H1 (cell line): ENCODE data around the gene VPS54. TPM values are rescaled to one million over a fixed set of nuclear protein-coding genes. Genes with fewer than 3 reads are reported as not detected.

Experiments
- CTCF ChIA-PET: fragments of 300-600 bp; sonication (Branson Sonifier 250); formaldehyde crosslinking; loops from one replicate; lab custom pipeline; 2021; ENCODE audit not compliant: partially characterized antibody; lab: Charles Lee
- POLR2A ChIA-PET: fragments of 300-600 bp; sonication (Branson Sonifier 250); formaldehyde crosslinking; loops from one replicate; lab custom pipeline; 2021; ENCODE audit warnings: inconsistent platforms; ENCODE audit not compliant: partially characterized antibody; lab: Charles Lee
- DNase-seq, 2 experiments: peaks; one replicate each; pipeline versions ENCODE4 v3.0.0 to v3.0.0-alpha.2; 2010 to 2022; ENCODE audit warnings: low spot score in 2 of 2, low read depth in 1 of 2, mixed read lengths in 1 of 2
- FAIRE-seq: peaks from 2 replicates; lab custom pipeline; 2011; peaks lifted over from hg19 to GRCh38; lab: Jason Lieb, UNC
- H2AFZ ChIP-seq: 2 replicates; pipeline ENCODE4 v1.8.1; 2012; ENCODE audit warnings: low read length, inconsistent platforms
- H2AK5ac ChIP-seq: 2 replicates; pipeline ENCODE4 v1.6.1; 2013; ENCODE audit warnings: low read depth, low read length
- H2BK120ac ChIP-seq: replicated peaks from 2 replicates; pipeline ENCODE3; 2013; ENCODE audit warnings: low read depth, low read length, inconsistent platforms
- H2BK12ac ChIP-seq: 2 replicates; pipeline ENCODE4 v1.6.1; 2013; ENCODE audit warnings: low read depth, low read length
- H2BK15ac ChIP-seq: 2 replicates; pipeline ENCODE4 v1.6.1; 2013; ENCODE audit warnings: low read length
- H2BK20ac ChIP-seq: 2 replicates; pipeline ENCODE4 v1.6.1; 2013; ENCODE audit warnings: low read length
- H2BK5ac ChIP-seq: 2 replicates; pipeline ENCODE4 v1.6.1; 2013; ENCODE audit warnings: low read depth, low read length
- H3K14ac ChIP-seq: 2 replicates; pipeline ENCODE4 v1.6.1; 2013; ENCODE audit warnings: inconsistent platforms; ENCODE audit not compliant: insufficient read length
- H3K18ac ChIP-seq: 2 replicates; pipeline ENCODE4 v1.6.1; 2013; ENCODE audit warnings: low read length; ENCODE audit errors: extremely low read depth
- H3K23ac ChIP-seq: 2 replicates; pipeline ENCODE4 v1.6.1; 2013; ENCODE audit warnings: inconsistent platforms; ENCODE audit not compliant: insufficient read length
- H3K23me2 ChIP-seq: 2 replicates; pipeline ENCODE4 v1.6.1; 2013; ENCODE audit warnings: low read depth, low read length
- H3K27ac ChIP-seq: 2 replicates; pipeline ENCODE4 v1.6.1; 2011; ENCODE audit warnings: low read depth, low read length, inconsistent platforms
- H3K27me3 ChIP-seq, 4 experiments: replicated peaks in 1 of 4; 1 replicate in 1 of 4; 2 replicates in 3 of 4; pipeline versions ENCODE4 v1.6.1 to v1.8.1; 2011 to 2013; ENCODE audit warnings: low read length in 3 of 4, mild to moderate bottlenecking in 3 of 4, inconsistent platforms in 2 of 4, mixed read lengths in 2 of 4, moderate library complexity in 1 of 4; ENCODE audit not compliant: control insufficient read depth in 3 of 4, insufficient read depth in 3 of 4; ENCODE audit errors: extremely low read depth in 1 of 4
- H3K36me3 ChIP-seq, 4 experiments: 2 replicates each; pipeline versions ENCODE4 v1.6.1 to v1.8.1; 2011 to 2013; ENCODE audit warnings: mild to moderate bottlenecking in 4 of 4, low read length in 3 of 4, moderate library complexity in 2 of 4, control low read depth in 1 of 4, inconsistent platforms in 1 of 4; ENCODE audit not compliant: insufficient read depth in 4 of 4, control insufficient read depth in 2 of 4
- H3K4ac ChIP-seq: replicated peaks from 2 replicates; pipeline ENCODE3; 2013; ENCODE audit warnings: low read length, low read depth, mixed read lengths, inconsistent platforms; ENCODE audit not compliant: insufficient read length
- H3K4me1 ChIP-seq, 4 experiments: replicated peaks in 1 of 4; 1 replicate in 1 of 4; 2 replicates in 3 of 4; pipeline versions ENCODE4 v1.6.1 to v1.8.1; 2011 to 2013; ENCODE audit warnings: low read length in 3 of 4, inconsistent platforms in 2 of 4, mixed read lengths in 1 of 4; ENCODE audit not compliant: insufficient read depth in 4 of 4, control insufficient read depth in 3 of 4
- H3K4me2 ChIP-seq, 2 experiments: 2 replicates each; pipeline versions ENCODE4 v1.6.1 to v1.8.1; 2011 to 2013; ENCODE audit warnings: low read depth in 2 of 2, low read length in 2 of 2, control low read depth in 1 of 2, inconsistent platforms in 1 of 2, mild to moderate bottlenecking in 1 of 2; ENCODE audit not compliant: insufficient read depth in 1 of 2
- H3K4me3 ChIP-seq, 4 experiments: fragments of 200-600, 300-600 bp in 1 of 4; sonication (generic), shearing (Covaris generic), sonication (Bioruptor Twin) in 1 of 4; 2 replicates each; pipeline versions ENCODE4 v1.5.1 to v1.8.1; 2011 to 2016; ENCODE audit warnings: low read length in 4 of 4, low read depth in 3 of 4, control low read depth in 2 of 4, inconsistent platforms in 2 of 4, mild to moderate bottlenecking in 2 of 4, mixed read lengths in 1 of 4, moderate library complexity in 1 of 4; ENCODE audit not compliant: insufficient read depth in 2 of 4; ENCODE audit errors: extremely low read depth in 1 of 4
- H3K56ac ChIP-seq: replicated peaks from 2 replicates; pipeline ENCODE3; 2013; ENCODE audit warnings: low read depth, mild to moderate bottlenecking, mixed read lengths, low read length, inconsistent platforms; ENCODE audit not compliant: insufficient read length
- H3K79me1 ChIP-seq: 2 replicates; pipeline ENCODE4 v1.6.1; 2013; ENCODE audit warnings: low read depth, low read length, control low read depth
- H3K79me2 ChIP-seq, 2 experiments: 2 replicates each; pipeline versions ENCODE4 v1.6.1 to v1.8.1; 2012 to 2013; ENCODE audit warnings: low read length in 2 of 2, mild to moderate bottlenecking in 2 of 2, inconsistent platforms in 1 of 2; ENCODE audit not compliant: insufficient read depth in 2 of 2, control insufficient read depth in 1 of 2
- H3K9ac ChIP-seq, 4 experiments: replicated peaks in 1 of 4; 1 replicate in 1 of 4; 2 replicates in 3 of 4; pipeline versions ENCODE4 v1.6.1 to v1.8.1; 2011 to 2013; ENCODE audit warnings: low read depth in 3 of 4, low read length in 3 of 4, control low read depth in 2 of 4, mild to moderate bottlenecking in 2 of 4, moderate library complexity in 2 of 4, inconsistent platforms in 1 of 4; ENCODE audit errors: extremely low read depth in 1 of 4
- H3K9me3 ChIP-seq, 2 experiments: 2 replicates each; pipeline versions ENCODE4 v1.6.1 to v1.8.1; 2012 to 2013; ENCODE audit warnings: mild to moderate bottlenecking in 2 of 2, moderate library complexity in 2 of 2, control low read depth in 1 of 2, inconsistent platforms in 1 of 2, low read depth in 1 of 2, low read length in 1 of 2, mixed read lengths in 1 of 2; ENCODE audit not compliant: insufficient read depth in 2 of 2
- H4K20me1 ChIP-seq, 2 experiments: replicated peaks in 1 of 2; 2 replicates each; pipeline versions ENCODE3 to v1.8.1; 2011 to 2013; ENCODE audit warnings: inconsistent platforms in 2 of 2, low read length in 2 of 2, mild to moderate bottlenecking in 1 of 2; ENCODE audit not compliant: insufficient read depth in 2 of 2, control insufficient read depth in 1 of 2
- H4K5ac ChIP-seq: 2 replicates; pipeline ENCODE4 v1.6.1; 2013; ENCODE audit warnings: low read length, low read depth, mixed read lengths, inconsistent platforms; ENCODE audit not compliant: insufficient read length
- H4K8ac ChIP-seq: 2 replicates; pipeline ENCODE4 v1.8.0; 2013; ENCODE audit warnings: mild to moderate bottlenecking, moderate library complexity, low read length, inconsistent platforms; ENCODE audit not compliant: insufficient read depth; ENCODE audit errors: extremely low read depth
- H4K91ac ChIP-seq: replicated peaks from 2 replicates; pipeline ENCODE3; 2013; ENCODE audit warnings: low read length, mixed read lengths, inconsistent platforms; ENCODE audit not compliant: insufficient read length
- EP300 ChIP-seq, 2 experiments: IDR thresholded peaks; 1 replicate in 1 of 2; 2 replicates in 1 of 2; pipeline ENCODE4 v1.6.1; 2011 to 2012; ENCODE audit warnings: low read depth in 2 of 2, low read length in 2 of 2, mild to moderate bottlenecking in 2 of 2, borderline replicate concordance in 1 of 2, inconsistent platforms in 1 of 2, moderate library complexity in 1 of 2
- KDM4A ChIP-seq: IDR thresholded peaks from one replicate; pipeline ENCODE4 v1.7.1; 2012; ENCODE audit warnings: low read depth, mild to moderate bottlenecking, moderate library complexity, low read length, inconsistent platforms; ENCODE audit not compliant: severe bottlenecking
- RAD21 ChIP-seq, 2 experiments: IDR thresholded peaks in 1 of 2; conservative IDR thresholded peaks in 1 of 2; 2 replicates each; pipeline ENCODE4 v1.6.1; 2011; ENCODE audit warnings: low read depth in 2 of 2, low read length in 2 of 2, improper control_type of control experiment in 1 of 2, inconsistent platforms in 1 of 2, mild to moderate bottlenecking in 1 of 2, moderate library complexity in 1 of 2
- RXRA ChIP-seq: IDR thresholded peaks from 2 replicates; pipeline ENCODE4 v1.6.1; 2011; ENCODE audit warnings: low read depth, mild to moderate bottlenecking, low read length, moderate library complexity; ENCODE audit not compliant: insufficient read depth
- USF2 ChIP-seq: IDR thresholded peaks from 2 replicates; pipeline ENCODE4 v1.6.1; 2011; ENCODE audit warnings: low read length, improper control_type of control experiment
- WGBS, 2 experiments: shearing (Covaris generic) in 1 of 2; methylation state at CpG; one replicate each; pipeline versions ENCODE4 v1.1.6 to v1.1.7; 2013 to 2015; ENCODE audit warnings: low lambda C conversion rate in 2 of 2, mixed read lengths in 2 of 2, inconsistent platforms in 1 of 2, low coverage in 1 of 2, missing lambda C conversion rate in 1 of 2; ENCODE audit not compliant: insufficient replicate concordance in 2 of 2, insufficient coverage in 1 of 2, insufficient read length in 1 of 2; ENCODE audit errors: extremely low coverage in 1 of 2, missing lambda C conversion rate in 1 of 2; 5-methylcytosine and 5-hydroxymethylcytosine counted together
- polyA plus RNA-seq, 7 experiments: library from polyadenylated mRNA; depleted of rRNA in 3 of 7; stranded (reverse) in 5 of 7; unstranded in 2 of 7; fragments of >200 nt in 5 of 7; fragments of 200-250 nt in 2 of 7; gene quantifications; 1 replicate in 5 of 7; 2 replicates in 1 of 7; 4 replicates in 1 of 7; pipeline versions ENCODE4 v1.2.1 to v1.2.3, GENCODE V29; 2011 to 2013; ENCODE audit warnings: missing spikeins in 2 of 7, mixed read lengths in 2 of 7
- total RNA-seq: library from RNA; stranded (reverse); fragmentation: NEBNext Ultra II Directional; extraction: Animal tissue kit (Norgen Biotek cat#: 25700); gene quantifications from 2 replicates; pipeline ENCODE4 v1.2.1, GENCODE V29; 2021

Gene VPS54
- total and polyA plus RNA-seq, 2 of the 8 experiments (the other 6 are each of a cell fraction or from before 2014, with no cell fraction given), result 3.6 to 13.2 TPM

- H3K4me3 ChIP-seq, result no peak overlapping the region
- peaks cover 0 to 1% (median 0%) of the 10 kb centered on the region in 4 experiments; a peak in 1 of 7 replicates for H3K27me3 ChIP-seq
- H4K91ac ChIP-seq, result no peak overlapping the region
- no peak overlapping the region for H3K23ac ChIP-seq
- H3K4ac ChIP-seq, result no peak overlapping the region
- no peak overlapping the region for H3K27ac ChIP-seq
- H3K36me3 ChIP-seq, result peaks cover 0 to 4% (median 0%) of the 10 kb centered on the region in 4 experiments; a peak in 1 of 8 replicates
- H3K14ac ChIP-seq, result no peak overlapping the region
- ChIA-PET CTCF (interaction anchor here (1.2 to 1.7 kb wide), 2 partner anchors 12 to 29 kb away, joined by 3 to 4 read pairs; no protein-coding TSS in a partner anchor), POLR2A (no interaction called here)
- no peak overlapping the region for H2BK12ac ChIP-seq
- H3K4me1 ChIP-seq, result no peaks in the 10 kb centered on the region
- H3K9ac ChIP-seq, result no peak overlapping the region
- no peak overlapping the region for H2AFZ ChIP-seq
- 90% methylated on average over 15 of the region's 15 CpGs; no CpG with 5 or more reads in 1 of the 2 experiments for WGBS, 2 experiments
- no peak overlapping the region for H2BK15ac ChIP-seq
- H4K5ac ChIP-seq, result no peak overlapping the region
- no peaks in the 10 kb centered on the region for H3K23me2 ChIP-seq
- H3K79me2 ChIP-seq, result no peaks in the 10 kb centered on the region
- TF ChIP-seq KDM4A (no peak), EP300 (IDR thresholded peaks at IDR 0.05; ENCODE audit: borderline replicate concordance in 1 of 2, low read depth in 2 of 2, low read length in 2 of 2) (no peak), RAD21 (IDR thresholded peaks at IDR 0.05 in 1 of 2, conservative IDR thresholded peaks at IDR 0.05 in 1 of 2; ENCODE audit: low read depth in 2 of 2, low read length in 2 of 2) (no peak), RXRA (no peak), USF2 (no peak)
- H2BK120ac ChIP-seq, result no peak overlapping the region
- no peak overlapping the region for H3K18ac ChIP-seq
- no peaks in the 10 kb centered on the region for H3K79me1 ChIP-seq
- no peak overlapping the region for H3K4me2 ChIP-seq
- no peak overlapping the region for H4K8ac ChIP-seq
- no peak overlapping the region for H2BK5ac ChIP-seq
- no peak overlapping the region for H3K56ac ChIP-seq
- H2BK20ac ChIP-seq, result no peak overlapping the region
- no peak for FAIRE-seq
- no peaks in the 10 kb centered on the region for H3K9me3 ChIP-seq
- no peak for DNase-seq
- no peak overlapping the region for H2AK5ac ChIP-seq
- H4K20me1 ChIP-seq, result no peaks in the 10 kb centered on the region
Observed at GRCh38 chr2:63975437-63976124, 43.6 kb downstream of the VPS54 start.
